ENCODE measurements around the gene CFAP61. TPM values are rescaled to one million over a fixed set of nuclear protein-coding genes. Genes with fewer than 3 reads are reported as not detected.

The CFAP61 gene
- total RNA-seq, 2 donors from 2014 or later, result 1.0 to 1.9 TPM

- H3K27ac ChIP-seq, result no peak overlapping the region
- DNase-seq (ENCODE audit: low spot score), result no peak
- H3K4me3 ChIP-seq, result no peak overlapping the region
- TF ChIP-seq, protein P1, sequence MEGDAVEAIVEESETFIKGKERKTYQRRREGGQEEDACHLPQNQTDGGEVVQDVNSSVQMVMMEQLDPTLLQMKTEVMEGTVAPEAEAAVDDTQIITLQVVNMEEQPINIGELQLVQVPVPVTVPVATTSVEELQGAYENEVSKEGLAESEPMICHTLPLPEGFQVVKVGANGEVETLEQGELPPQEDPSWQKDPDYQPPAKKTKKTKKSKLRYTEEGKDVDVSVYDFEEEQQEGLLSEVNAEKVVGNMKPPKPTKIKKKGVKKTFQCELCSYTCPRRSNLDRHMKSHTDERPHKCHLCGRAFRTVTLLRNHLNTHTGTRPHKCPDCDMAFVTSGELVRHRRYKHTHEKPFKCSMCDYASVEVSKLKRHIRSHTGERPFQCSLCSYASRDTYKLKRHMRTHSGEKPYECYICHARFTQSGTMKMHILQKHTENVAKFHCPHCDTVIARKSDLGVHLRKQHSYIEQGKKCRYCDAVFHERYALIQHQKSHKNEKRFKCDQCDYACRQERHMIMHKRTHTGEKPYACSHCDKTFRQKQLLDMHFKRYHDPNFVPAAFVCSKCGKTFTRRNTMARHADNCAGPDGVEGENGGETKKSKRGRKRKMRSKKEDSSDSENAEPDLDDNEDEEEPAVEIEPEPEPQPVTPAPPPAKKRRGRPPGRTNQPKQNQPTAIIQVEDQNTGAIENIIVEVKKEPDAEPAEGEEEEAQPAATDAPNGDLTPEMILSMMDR (IDR thresholded peaks at IDR 0.05), result no peak
- peaks cover 0 to 35% of the 10 kb centered on the region in 2 donors for H3K4me1 ChIP-seq
- H3K36me3 ChIP-seq, result no peaks in the 10 kb centered on the region
- H3K27me3 ChIP-seq, result peaks cover 48 to 59% of the 10 kb centered on the region in 2 donors
- no peaks in the 10 kb centered on the region for H3K9me3 ChIP-seq
These were observed 313.3 kb downstream of the CFAP61 start for GRCh38 chr20:20365480-20366161.

- H3K9me3 ChIP-seq, result no peaks in the 10 kb centered on the region
- DNase-seq (ENCODE audit: low spot score), result no peak
- H3K36me3 ChIP-seq, result no peaks in the 10 kb centered on the region
- H3K27ac ChIP-seq, result no peak overlapping the region
- no peak overlapping the region for H3K4me3 ChIP-seq
- H3K27me3 ChIP-seq, result peaks cover 48 to 67% of the 10 kb centered on the region in 2 donors
- TF ChIP-seq, protein P1 (IDR thresholded peaks at IDR 0.05), result no peak
- H3K4me1 ChIP-seq, result peaks cover 0 to 35% of the 10 kb centered on the region in 2 donors
These were observed 314.2 kb downstream of the CFAP61 start for GRCh38 chr20:20366551-20366875.

DNA sequence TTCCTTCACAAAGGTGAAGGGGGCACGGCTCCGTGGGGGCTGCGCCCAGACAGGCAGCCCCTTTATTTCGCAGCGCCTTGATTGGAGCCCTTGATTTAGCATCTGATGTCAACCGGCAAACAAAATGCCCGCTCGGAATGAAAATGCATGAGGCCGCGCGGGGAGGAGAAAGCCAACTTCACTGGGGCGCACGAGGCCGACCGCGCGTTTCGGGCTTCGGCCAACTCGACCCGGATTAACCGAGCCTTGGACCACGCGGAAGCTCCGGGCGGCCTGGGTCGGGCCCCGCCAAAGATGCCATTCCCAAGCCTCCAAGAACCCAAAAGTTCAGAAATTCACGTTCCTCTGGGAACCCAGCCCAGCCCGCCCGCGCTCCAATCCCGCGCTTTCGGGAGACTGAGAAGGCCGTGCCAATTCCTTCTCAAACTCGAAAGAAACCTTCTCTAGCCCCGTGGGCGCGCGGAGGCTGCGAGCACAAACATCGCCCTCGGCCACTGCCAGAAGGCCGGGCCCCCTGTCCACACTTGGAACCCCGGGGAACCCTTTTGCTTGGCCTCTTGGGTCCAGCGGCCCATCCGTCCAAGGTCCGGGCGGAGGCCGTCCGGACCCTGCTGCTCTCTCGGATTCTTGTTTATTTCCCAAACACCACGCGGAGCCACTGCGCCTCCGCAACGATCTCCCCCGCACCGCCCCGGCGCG is 314.7 kb downstream of the CFAP61 start:
- peaks cover 48 to 69% of the 10 kb centered on the region in 2 donors for H3K27me3 ChIP-seq
- H3K4me3 ChIP-seq, result peak overlapping the region in 1 of 2 donors; percentile 39
- no peak overlapping the region for H3K27ac ChIP-seq
- no peaks in the 10 kb centered on the region for H3K36me3 ChIP-seq
- TF ChIP-seq, protein P1 (IDR thresholded peaks at IDR 0.05), result no peak
- no peak for DNase-seq (ENCODE audit: low spot score)
- H3K9me3 ChIP-seq, result no peaks in the 10 kb centered on the region
- H3K4me1 ChIP-seq, result peaks cover 0 to 35% of the 10 kb centered on the region in 2 donors

DNA sequence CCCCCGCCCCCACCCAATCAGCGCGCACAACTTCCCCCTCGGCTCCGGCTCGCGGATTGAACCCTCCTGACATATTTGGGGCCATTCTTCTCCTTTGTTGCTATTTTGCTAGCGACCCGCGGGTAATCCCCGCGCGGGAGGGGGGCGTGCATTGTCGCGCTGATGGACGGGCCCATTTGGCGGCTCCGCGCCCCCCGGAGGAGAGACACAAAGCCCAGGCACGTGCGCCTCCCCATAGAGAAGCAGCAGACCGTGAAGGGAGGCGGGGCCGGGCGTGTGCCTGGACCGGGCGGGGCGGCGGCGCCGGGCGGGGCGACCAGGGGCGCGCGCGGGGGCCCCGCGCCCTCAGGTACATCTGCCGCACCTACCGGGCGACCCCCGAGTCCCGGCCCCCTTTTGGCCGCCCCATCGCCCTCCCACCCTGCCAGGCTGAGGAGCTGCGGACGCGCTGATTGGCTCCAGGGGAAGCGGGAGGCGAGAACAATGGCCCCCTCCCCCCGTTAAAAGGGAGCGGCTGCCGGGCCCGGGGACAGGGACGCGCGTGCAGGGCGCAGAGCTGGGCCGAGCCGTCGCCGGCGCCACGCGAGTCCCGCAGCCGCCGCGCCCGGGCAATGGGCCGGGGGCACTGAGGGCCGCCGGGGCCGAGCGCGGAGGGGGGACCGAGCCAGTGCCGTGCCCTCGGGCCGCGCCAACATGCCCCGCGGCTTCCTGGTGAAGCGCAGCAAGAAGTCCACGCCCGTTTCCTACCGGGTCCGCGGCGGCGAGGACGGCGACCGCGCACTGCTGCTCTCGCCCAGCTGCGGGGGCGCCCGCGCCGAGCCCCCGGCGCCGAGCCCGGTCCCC is 315.5 kb downstream of the CFAP61 start, which contains the start of gene INSM1:
TSS of gene INSM1 (plus strand) at position 530 of the 843 bp plus-strand sequence. CDS start at position 694, 164 bp downstream.
- TF ChIP-seq, protein P1 (IDR thresholded peaks at IDR 0.05), result no peak
- no peak for DNase-seq (ENCODE audit: low spot score)
- no peaks in the 10 kb centered on the region for H3K9me3 ChIP-seq
- no peak within 1 kb of the TSS for H3K27ac ChIP-seq
- H3K4me3 ChIP-seq, result peak within 1 kb of the TSS; percentile 11 to 39
- peaks cover 0 to 35% of the 10 kb centered on the region in 2 donors for H3K4me1 ChIP-seq
- H3K27me3 ChIP-seq, result peaks cover 48 to 62% of the 10 kb centered on the region in 2 donors
- H3K36me3 ChIP-seq, result no peaks in the 10 kb centered on the region

- H3K27me3 ChIP-seq, result peaks cover 45 to 62% of the 10 kb centered on the region in 2 donors
- no peak for DNase-seq (ENCODE audit: low spot score)
- no peaks in the 10 kb centered on the region for H3K36me3 ChIP-seq
- H3K4me1 ChIP-seq, result peaks cover 0 to 35% of the 10 kb centered on the region in 2 donors
- no peak overlapping the region for H3K27ac ChIP-seq
- TF ChIP-seq, protein P1 (IDR thresholded peaks at IDR 0.05), result no peak
- H3K9me3 ChIP-seq, result no peaks in the 10 kb centered on the region
- H3K4me3 ChIP-seq, result peak overlapping the region; percentile 11 to 39
These were observed 316.3 kb downstream of the CFAP61 start for GRCh38 chr20:20368418-20369249.
